Natural killer cell (primary cell): ENCODE data around the gene S100A14. TPM values are rescaled to one million over a fixed set of nuclear protein-coding genes. Genes with fewer than 3 reads are reported as not detected.

Source experiments
- ATAC-seq, 3 donors: fragments of 150-1000 bp in 2 of 3; fragments of 200-7000 bp in 1 of 3; cut with Tn5 transposase; 1 replicate in 1 of 3; 2 replicates in 2 of 3; pipeline ENCODE4 v1.10.0; 2021; ENCODE audit warnings: mild to moderate bottlenecking in 2 of 3, moderate library complexity in 2 of 3
- DNase-seq, 2 donors: peaks; one replicate each; pipeline versions ENCODE4 v3.0.0 to v3.0.0-alpha.2; 2013 to 2021; ENCODE audit warnings: mixed read lengths in 1 of 2
- H3K27ac ChIP-seq: one replicate; pipeline ENCODE4 v1.5.1; 2013; ENCODE audit warnings: mild to moderate bottlenecking, low read length
- H3K27me3 ChIP-seq: one replicate; pipeline ENCODE4 v1.6.1; 2013; ENCODE audit warnings: low read length; ENCODE audit not compliant: control insufficient read depth, insufficient read depth
- H3K36me3 ChIP-seq: one replicate; pipeline ENCODE4 v1.6.1; 2013; ENCODE audit warnings: low read length; ENCODE audit not compliant: control insufficient read depth, insufficient read depth
- H3K4me1 ChIP-seq: one replicate; pipeline ENCODE4 v1.6.1; 2013; ENCODE audit warnings: low read length; ENCODE audit not compliant: control insufficient read depth, insufficient read depth
- H3K4me3 ChIP-seq: one replicate; pipeline ENCODE4 v1.5.1; 2013; ENCODE audit warnings: low read length
- H3K9me3 ChIP-seq: one replicate; pipeline ENCODE4 v1.6.1; 2013; ENCODE audit warnings: low read length; ENCODE audit not compliant: control insufficient read depth, insufficient read depth
- H3K27ac Mint-ChIP-seq, 2 donors: one replicate each; pipeline ENCODE4 v1.8.0; 2022; ENCODE audit warnings: mild to moderate bottlenecking in 2 of 2, mixed read lengths in 2 of 2, moderate library complexity in 1 of 2
- H3K27me3 Mint-ChIP-seq, 2 donors: one replicate each; pipeline ENCODE4 v1.8.0; 2022; ENCODE audit warnings: low read depth in 2 of 2, mixed read lengths in 2 of 2
- H3K36me3 Mint-ChIP-seq: one replicate; pipeline ENCODE4 v1.8.0; 2022; ENCODE audit warnings: mixed read lengths
- H3K4me1 Mint-ChIP-seq, 2 donors: one replicate each; pipeline ENCODE4 v1.8.0; 2022; ENCODE audit warnings: mixed read lengths in 2 of 2
- H3K4me3 Mint-ChIP-seq: one replicate; pipeline ENCODE4 v1.8.0; 2022; ENCODE audit warnings: mild to moderate bottlenecking, moderate library complexity, mixed read lengths
- H3K9me3 Mint-ChIP-seq, 2 donors: one replicate each; pipeline ENCODE4 v1.8.0; 2022; ENCODE audit warnings: mixed read lengths in 2 of 2
- whole genome bisulfite sequencing: methylation state at CpG from one replicate; pipeline ENCODE4 v1.1.7; 2013; ENCODE audit warnings: missing lambda C conversion rate; ENCODE audit not compliant: insufficient coverage; 5-methylcytosine and 5-hydroxymethylcytosine counted together
- intact Hi-C: fragments of 100-400 bp; cut with micrococcal nuclease; formaldehyde crosslinking; loops from one replicate; pipeline ENCODE4 v1.14.2; 2022
- total RNA-seq, 4 donors: library from RNA; stranded (reverse); fragments of 120-200 nt in 1 of 4; gene quantifications; one replicate each; pipeline versions ENCODE4 v1.2.3 to v1.2.4, GENCODE V29; 2013 to 2022
- TF ChIP-seq, protein P1 (sequence below): fragments of 200-600 bp; IDR thresholded peaks from one replicate; pipeline ENCODE4 v1.8.0; 2022; ENCODE audit warnings: antibody characterized with exemption

Gene S100A14
- total RNA-seq, 3 donors from 2014 or later (not counting 1 experiment from before 2014, with no cell fraction given), result not detected

DNA sequence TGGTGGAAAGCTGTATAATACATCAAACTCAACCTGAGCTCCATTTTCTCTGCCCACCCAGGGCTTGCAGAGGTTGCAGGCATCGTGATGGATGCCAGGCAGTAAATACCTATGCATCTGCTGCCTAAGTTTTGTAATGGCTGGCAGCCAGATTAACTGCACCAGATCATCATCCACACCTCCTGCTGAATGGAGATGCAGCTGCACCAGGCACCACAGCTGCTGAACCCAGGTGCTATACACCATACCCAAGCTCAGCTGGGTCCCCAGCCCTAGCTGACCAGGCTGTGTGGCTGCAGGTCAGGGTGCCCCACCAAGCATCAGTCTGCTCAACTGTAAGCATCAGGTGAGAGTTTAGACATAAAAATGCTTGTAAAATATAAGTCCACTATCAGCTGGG lies 35.6 kb upstream of the S100A14 start:
- no peak for DNase-seq
- peaks cover 8% of the 10 kb centered on the region for H3K4me1 ChIP-seq

GRCh38 chr1:153649863-153650235 lies 33.7 kb upstream of the S100A14 start:
- H3K4me3 Mint-ChIP-seq, result no peak overlapping the region
- H3K27ac Mint-ChIP-seq, result peak overlapping the region; percentile 31 to 75
- H3K4me1 Mint-ChIP-seq, result peaks cover 28 to 38% of the 10 kb centered on the region in 2 donors
- peaks cover 15% of the 10 kb centered on the region for H3K36me3 ChIP-seq
- no peaks in the 10 kb centered on the region for H3K27me3 Mint-ChIP-seq
- no peaks in the 10 kb centered on the region for H3K9me3 ChIP-seq
- 84% methylated on average over 2 of the region's 2 CpGs for WGBS
- ATAC-seq (no peak), DNase-seq (peak in 1 of 2 donors; percentile 35)
- H3K4me3 ChIP-seq, result no peak overlapping the region
- H3K36me3 Mint-ChIP-seq, result peaks cover 16% of the 10 kb centered on the region
- H3K27me3 ChIP-seq, result no peaks in the 10 kb centered on the region
- no peak overlapping the region for H3K27ac ChIP-seq
- H3K9me3 Mint-ChIP-seq, result no peaks in the 10 kb centered on the region
- intact Hi-C loops, result no loop called here
- peaks cover 15% of the 10 kb centered on the region for H3K4me1 ChIP-seq
- TF ChIP-seq, protein P1, sequence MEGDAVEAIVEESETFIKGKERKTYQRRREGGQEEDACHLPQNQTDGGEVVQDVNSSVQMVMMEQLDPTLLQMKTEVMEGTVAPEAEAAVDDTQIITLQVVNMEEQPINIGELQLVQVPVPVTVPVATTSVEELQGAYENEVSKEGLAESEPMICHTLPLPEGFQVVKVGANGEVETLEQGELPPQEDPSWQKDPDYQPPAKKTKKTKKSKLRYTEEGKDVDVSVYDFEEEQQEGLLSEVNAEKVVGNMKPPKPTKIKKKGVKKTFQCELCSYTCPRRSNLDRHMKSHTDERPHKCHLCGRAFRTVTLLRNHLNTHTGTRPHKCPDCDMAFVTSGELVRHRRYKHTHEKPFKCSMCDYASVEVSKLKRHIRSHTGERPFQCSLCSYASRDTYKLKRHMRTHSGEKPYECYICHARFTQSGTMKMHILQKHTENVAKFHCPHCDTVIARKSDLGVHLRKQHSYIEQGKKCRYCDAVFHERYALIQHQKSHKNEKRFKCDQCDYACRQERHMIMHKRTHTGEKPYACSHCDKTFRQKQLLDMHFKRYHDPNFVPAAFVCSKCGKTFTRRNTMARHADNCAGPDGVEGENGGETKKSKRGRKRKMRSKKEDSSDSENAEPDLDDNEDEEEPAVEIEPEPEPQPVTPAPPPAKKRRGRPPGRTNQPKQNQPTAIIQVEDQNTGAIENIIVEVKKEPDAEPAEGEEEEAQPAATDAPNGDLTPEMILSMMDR, result no peak

More for the DNA sequence above, 35.6 kb upstream of the S100A14 start:
- no peaks in the 10 kb centered on the region for H3K27me3 ChIP-seq
- peaks cover 12 to 23% of the 10 kb centered on the region in 2 donors for H3K4me1 Mint-ChIP-seq
- H3K27ac Mint-ChIP-seq, result no peak overlapping the region
- H3K27ac ChIP-seq, result no peak overlapping the region
- H3K4me3 Mint-ChIP-seq, result no peak overlapping the region
- intact Hi-C loops, result no loop called here
- TF ChIP-seq, protein P1, result no peak
- no peaks in the 10 kb centered on the region for H3K36me3 Mint-ChIP-seq
- H3K9me3 Mint-ChIP-seq, result no peaks in the 10 kb centered on the region
- H3K27me3 Mint-ChIP-seq, result no peaks in the 10 kb centered on the region
- ATAC-seq, result no peak
- 89% methylated on average over 1 of the region's 1 CpG for WGBS
- H3K9me3 ChIP-seq, result no peaks in the 10 kb centered on the region
- H3K36me3 ChIP-seq, result no peaks in the 10 kb centered on the region
- H3K4me3 ChIP-seq, result no peak overlapping the region

- Histone ChIP-seq H3K4me1 (peaks cover 15% of the 10 kb centered on the region), H3K9me3 (no peaks in the 10 kb centered on the region), H3K27me3 (no peaks in the 10 kb centered on the region), H3K27ac (no peak overlapping the region), H3K4me3 (no peak overlapping the region), H3K36me3 (peaks cover 20% of the 10 kb centered on the region)
- 71% methylated on average over 3 of the region's 3 CpGs for WGBS
- DNase-seq (peak in 1 of 2 donors; percentile 59), ATAC-seq (peak in 1 of 3 donors; percentile 11)
- H3K27me3 Mint-ChIP-seq, result no peaks in the 10 kb centered on the region
- no peak overlapping the region for H3K4me3 Mint-ChIP-seq
- H3K9me3 Mint-ChIP-seq, result no peaks in the 10 kb centered on the region
- peaks cover 30 to 43% of the 10 kb centered on the region in 2 donors for H3K4me1 Mint-ChIP-seq
- H3K27ac Mint-ChIP-seq, result peak overlapping the region; percentile 36 to 75
- TF ChIP-seq, protein P1, result no peak
- intact Hi-C loops, result no loop called here
- H3K36me3 Mint-ChIP-seq, result peaks cover 16% of the 10 kb centered on the region
Measured at GRCh38 chr1:153649137-153649862, 33.2 kb upstream of the S100A14 start.
